ENCODE results near the gene FZD10. TPM values are rescaled to one million over a fixed set of nuclear protein-coding genes. Genes with fewer than 3 reads are reported as not detected.

The FZD10 gene
- total and polyA plus RNA-seq, 2 of the 4 experiments (the other 2 are of a cell fraction) = not detected

DNA sequence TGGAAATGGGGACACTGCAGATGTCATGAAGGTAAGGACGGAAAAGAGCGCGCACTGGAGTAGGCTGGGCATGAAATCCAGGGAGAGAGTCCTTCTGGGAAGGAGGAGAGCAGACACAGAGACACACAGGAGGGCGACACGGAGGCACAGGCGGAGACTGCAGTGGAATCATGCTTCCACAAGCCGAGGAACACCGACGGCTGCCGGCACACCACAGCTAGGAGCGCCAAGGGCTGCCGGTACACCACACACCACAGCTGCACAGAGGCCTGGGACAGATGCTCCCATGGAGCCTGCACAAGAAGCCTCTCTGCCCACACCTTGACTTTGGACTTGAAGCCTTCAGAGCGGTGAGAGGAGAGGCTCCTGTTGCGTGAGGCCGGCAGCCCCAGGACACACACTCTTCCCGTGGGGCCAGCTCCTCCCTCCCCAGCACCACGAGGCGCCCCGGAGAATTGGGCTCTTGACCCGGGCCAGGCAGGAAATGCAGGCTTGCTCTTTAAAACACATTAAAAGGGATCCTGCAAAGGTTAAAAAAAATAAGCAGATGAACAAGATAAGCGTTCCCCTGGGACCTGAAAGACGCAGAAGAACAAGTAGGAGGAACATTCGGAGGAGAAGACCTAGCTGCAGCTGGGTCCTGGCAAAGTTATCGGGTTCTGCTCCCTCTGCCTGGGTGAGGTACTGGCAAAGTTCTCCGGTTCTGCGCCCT, 28.3 kb upstream of the FZD10 start:
- in situ Hi-C loops (cut with MboI; ENCODE audit: low sequenced_read_pairs) = no loop called here

More for the DNA sequence above, 28.3 kb upstream of the FZD10 start:
- no peak overlapping the region for H3K4me2 ChIP-seq (ENCODE audit: low read depth, low read length)
- 66% methylated on average over 7 of the region's 26 CpGs; no CpG with 5 or more reads in 1 of the 2 experiments for WGBS, 2 experiments (ENCODE audit: extremely low coverage in 2 of 2, insufficient read length in 1 of 2)
- no peaks in the 10 kb centered on the region for H3K79me1 ChIP-seq (ENCODE audit: low read depth in 1 of 2, low read length in 2 of 2)
- ChIA-PET POLR2A (ENCODE audit: unreplicated experiment) (no interaction called here), CTCF (no interaction called here)
- H2BK5ac ChIP-seq (ENCODE audit: low read depth, low read length, poor library complexity, severe bottlenecking) = no peak overlapping the region
- H2AFZ ChIP-seq (replicated peaks; ENCODE audit: low read length, poor library complexity) = no peak overlapping the region
- no peak overlapping the region for H3K4ac ChIP-seq (ENCODE audit: low read depth, low read length)
- H4K5ac ChIP-seq (ENCODE audit: low read depth, low read length) = no peak overlapping the region
- ATAC-seq (ENCODE audit: low read depth) (no peak), DNase-seq (no peak)
- H3K27me3 ChIP-seq (ENCODE audit: control insufficient read depth, insufficient read depth, low read length) = no peaks in the 10 kb centered on the region
- no peaks in the 10 kb centered on the region for H3K9me1 ChIP-seq (ENCODE audit: insufficient read depth, low read length)
- H3K9ac ChIP-seq (ENCODE audit: low read depth, low read length) = no peak overlapping the region
- H3K18ac ChIP-seq (ENCODE audit: low read depth, low read length) = no peak overlapping the region
- no peaks in the 10 kb centered on the region for H3K36me3 ChIP-seq (ENCODE audit: control insufficient read depth, insufficient read depth, low read length)
- no peak overlapping the region for H2BK15ac ChIP-seq (ENCODE audit: low read depth, low read length)
- H3K14ac ChIP-seq (replicated peaks; ENCODE audit: low read depth, low read length) = no peak overlapping the region
- no peak overlapping the region for H2AK5ac ChIP-seq (ENCODE audit: low read depth, low read length)
- H3K4me1 ChIP-seq (ENCODE audit: control insufficient read depth, insufficient read depth, low read length) = no peaks in the 10 kb centered on the region
- no peak overlapping the region for H3K27ac ChIP-seq (ENCODE audit: insufficient read depth, low read length)
- no peak overlapping the region for H3K23ac ChIP-seq (ENCODE audit: low read depth, low read length)
- H3K9me3 ChIP-seq (ENCODE audit: control insufficient read depth, insufficient read depth, low read length) = peaks cover 66% of the 10 kb centered on the region
- intact Hi-C loops (cut with micrococcal nuclease) = no loop called here
- no peaks in the 10 kb centered on the region for H4K20me1 ChIP-seq (ENCODE audit: insufficient read depth, low read length)
- no peak overlapping the region for H2AK9ac ChIP-seq (replicated peaks; ENCODE audit: low read depth, low read length, poor library complexity)
- no peak overlapping the region for H4K91ac ChIP-seq (ENCODE audit: insufficient read depth, low read depth, low read length)
- no peak overlapping the region for H4K8ac ChIP-seq (ENCODE audit: low read depth in 2 of 2, low read length in 2 of 2)
- H3K56ac ChIP-seq (ENCODE audit: extremely low read depth, insufficient read depth, low read length) = no peak overlapping the region
- BruUV-seq (replicated peaks) = no TSS peak
- no peak for TF ChIP-seq RFX5 (IDR thresholded peaks at IDR 0.05; ENCODE audit: low read depth, low read length)
- no peak for TF ChIP-seq MAFK (IDR thresholded peaks at IDR 0.05; ENCODE audit: low read depth, low read length)
- TF ChIP-seq MXI1 (IDR thresholded peaks at IDR 0.05; ENCODE audit: borderline replicate concordance, low read depth, low read length) = no peak
- no peak for TF ChIP-seq ELK1 (IDR thresholded peaks at IDR 0.05; ENCODE audit: borderline replicate concordance, low read depth, low read length)
- no peak for TF ChIP-seq RCOR1 (IDR thresholded peaks at IDR 0.05; ENCODE audit: insufficient replicate concordance, low read length)
- TF ChIP-seq NFE2L2 (IDR thresholded peaks at IDR 0.05; ENCODE audit: low read depth, low read length) = no peak
- TF ChIP-seq CEBPB (IDR thresholded peaks at IDR 0.05; ENCODE audit: low read depth, low read length) = no peak
- TF ChIP-seq MAZ (IDR thresholded peaks at IDR 0.05; ENCODE audit: borderline replicate concordance, low read depth, low read length) = no peak
- TF ChIP-seq CHD1 (IDR thresholded peaks at IDR 0.05; ENCODE audit: low read depth, low read length) = no peak
- TF ChIP-seq SMC3 (IDR thresholded peaks at IDR 0.05; ENCODE audit: low read depth, low read length) = no peak
- TF ChIP-seq RAD21 (IDR thresholded peaks at IDR 0.05; ENCODE audit: low read length) = no peak
- TF ChIP-seq USF2 (IDR thresholded peaks at IDR 0.05; ENCODE audit: low read depth, low read length) = no peak
- TF ChIP-seq POLR2A (IDR thresholded peaks at IDR 0.05; ENCODE audit: low read depth, low read length) = no peak
- TF ChIP-seq BHLHE40 (IDR thresholded peaks at IDR 0.05; ENCODE audit: low read depth, low read length) = no peak
- dilution Hi-C loops (cut with HindIII; ENCODE audit: low sequenced_read_pairs, unreplicated experiment) = no loop called here
- no peak overlapping the region for H2BK120ac ChIP-seq (ENCODE audit: low read depth, low read length)
- no peak overlapping the region for H3K4me3 ChIP-seq (ENCODE audit: insufficient read depth, low read depth, low read length)
- no peak overlapping the region for H2BK20ac ChIP-seq (ENCODE audit: low read depth, low read length)

All from IMR-90 (cell line).